ENCODE data around the gene SHTN1.

The SHTN1 gene

GRCh38 chr10:116835658-116836057, 169.3 kb downstream of the SHTN1 start:
- no peak for DNase-seq (ENCODE audit: low read depth in 2 of 2)

GRCh38 chr10:116833986-116834985, 170.7 kb downstream of the SHTN1 start:
- DNase-seq (ENCODE audit: low read depth in 2 of 2): no peak

GRCh38 chr10:116831790-116832189, 173.2 kb downstream of the SHTN1 start:
- DNase-seq (ENCODE audit: low read depth in 2 of 2): no peak

Measured in fibroblast of skin of left quadriceps (primary cell).